Stomach (tissue), 4 donors: Measurements from ENCODE around the gene OCSTAMP.

Source experiments
- CTCF ChIP-seq, 7 experiments: fragments of 450-650 bp in 4 of 7; fragments of 200-600 bp in 3 of 7; sonication (generic) in 3 of 7; IDR thresholded peaks; one replicate each; pipeline ENCODE4 v1.5.1; 2016 to 2019; ENCODE audit warnings: antibody characterized with exemption in 7 of 7, control low read depth in 2 of 7, mild to moderate bottlenecking in 1 of 7
- POLR2A ChIP-seq, 4 donors: fragments of 450-650 bp; IDR thresholded peaks; one replicate each; pipeline ENCODE4 v1.6.1; 2016; ENCODE audit warnings: antibody characterized with exemption in 4 of 4, control low read depth in 2 of 4, mild to moderate bottlenecking in 1 of 4, moderate library complexity in 1 of 4
- POLR2AphosphoS5 ChIP-seq, 3 donors: sonication (generic); formaldehyde crosslinking; IDR thresholded peaks; one replicate each; pipeline ENCODE4 v1.6.1; 2016; ENCODE audit warnings: antibody characterized with exemption in 3 of 3

DNA sequence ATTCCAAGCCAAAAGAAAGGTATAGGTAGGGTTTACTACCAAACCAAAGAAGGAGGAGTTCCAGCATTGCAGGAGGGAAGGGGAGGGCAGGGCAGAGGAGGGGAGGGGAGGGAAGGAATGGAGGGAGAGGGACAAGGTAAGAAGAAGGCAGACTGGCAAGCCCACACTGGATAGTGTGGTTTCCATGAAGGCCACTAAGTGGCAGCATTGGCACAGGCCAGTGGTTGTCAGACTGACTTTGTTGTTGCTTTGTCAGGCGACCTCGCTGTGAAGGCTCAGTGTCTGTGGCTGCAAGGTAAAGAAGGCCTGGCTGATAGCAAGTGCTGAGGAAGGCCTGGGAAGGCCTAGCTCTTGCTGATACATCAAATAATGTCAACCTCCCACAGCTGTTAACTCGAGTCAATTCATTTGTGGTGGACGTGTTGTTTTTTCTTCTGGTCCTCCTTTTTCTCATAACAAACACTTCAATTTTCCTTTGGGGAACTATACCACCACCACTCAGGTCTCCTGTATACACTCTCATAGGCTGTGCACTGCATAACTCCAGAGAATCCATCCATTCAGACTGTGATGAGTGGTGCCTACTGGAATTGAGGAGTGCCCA is 29.4 kb downstream of the OCSTAMP start:
- TF ChIP-seq CTCF (IDR thresholded peaks at IDR 0.05): peak in 5 of 7 experiments; percentile 42 to 71 (median 58)
- TF ChIP-seq POLR2A (IDR thresholded peaks at IDR 0.05): no peak
- no peak for TF ChIP-seq POLR2AphosphoS5 (IDR thresholded peaks at IDR 0.05)
